Measurements from ENCODE around the gene ANXA2R.
A peak's percentile ranks its signal among the peaks of the same experiment; 100 is the strongest.
"Not testable (repeated sequence)": the region's sequence is repeated elsewhere in the genome, so short reads cannot be mapped to it uniquely, and the experiment has no call there.

Gene ANXA2R

DNA sequence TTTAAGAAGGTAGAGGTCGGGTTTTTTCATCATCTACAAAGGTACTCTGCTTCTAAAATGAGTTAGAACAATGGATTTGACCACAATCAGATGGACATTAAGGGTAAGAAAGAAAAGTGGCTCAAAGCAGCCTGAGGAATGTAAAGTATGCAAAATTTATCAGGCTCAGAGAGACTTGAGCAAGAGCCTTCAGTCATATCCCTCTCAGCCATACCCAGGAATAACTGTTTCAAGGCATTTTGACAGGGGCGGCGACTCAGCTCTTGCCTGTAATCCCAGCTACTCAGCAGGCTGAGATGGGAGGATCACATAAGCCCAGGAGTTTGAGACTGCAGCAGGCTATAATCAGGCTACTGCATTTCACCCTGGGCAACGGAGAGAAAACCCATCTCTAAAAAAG lies 38.8 kb upstream of the ANXA2R start:
- H4K20me1 ChIP-seq (ENCODE audit: insufficient read depth, low read length) = no peaks in the 10 kb centered on the region
- peaks cover under 1% of the 10 kb centered on the region for H3K9me3 ChIP-seq (ENCODE audit: insufficient read depth, low read length, severe bottlenecking)
- no peaks in the 10 kb centered on the region for H3K27me3 ChIP-seq (ENCODE audit: insufficient read depth, low read length, poor library complexity)
- H3K79me2 ChIP-seq (ENCODE audit: insufficient read depth, low read length) = peaks cover 36% of the 10 kb centered on the region
- ATAC-seq (ENCODE audit: insufficient read depth, low read depth) (no peak), DNase-seq (no peak)
- H2AFZ ChIP-seq (ENCODE audit: low read depth, low read length) = no peak overlapping the region
- no peak overlapping the region for H3K4me3 ChIP-seq (ENCODE audit: low read depth in 1 of 2, low read length in 2 of 2)
- no peak overlapping the region for H3K27ac ChIP-seq (ENCODE audit: low read length)
- H3K4me1 ChIP-seq (ENCODE audit: insufficient read depth, low read length) = peaks cover 7% of the 10 kb centered on the region; the same call in 1 of the 2 replicates
- no peak overlapping the region for H3K4me2 ChIP-seq (ENCODE audit: insufficient read depth, low read length)
- H3K9ac ChIP-seq (ENCODE audit: low read depth, low read length) = no peak overlapping the region
- TF ChIP-seq, protein P1, sequence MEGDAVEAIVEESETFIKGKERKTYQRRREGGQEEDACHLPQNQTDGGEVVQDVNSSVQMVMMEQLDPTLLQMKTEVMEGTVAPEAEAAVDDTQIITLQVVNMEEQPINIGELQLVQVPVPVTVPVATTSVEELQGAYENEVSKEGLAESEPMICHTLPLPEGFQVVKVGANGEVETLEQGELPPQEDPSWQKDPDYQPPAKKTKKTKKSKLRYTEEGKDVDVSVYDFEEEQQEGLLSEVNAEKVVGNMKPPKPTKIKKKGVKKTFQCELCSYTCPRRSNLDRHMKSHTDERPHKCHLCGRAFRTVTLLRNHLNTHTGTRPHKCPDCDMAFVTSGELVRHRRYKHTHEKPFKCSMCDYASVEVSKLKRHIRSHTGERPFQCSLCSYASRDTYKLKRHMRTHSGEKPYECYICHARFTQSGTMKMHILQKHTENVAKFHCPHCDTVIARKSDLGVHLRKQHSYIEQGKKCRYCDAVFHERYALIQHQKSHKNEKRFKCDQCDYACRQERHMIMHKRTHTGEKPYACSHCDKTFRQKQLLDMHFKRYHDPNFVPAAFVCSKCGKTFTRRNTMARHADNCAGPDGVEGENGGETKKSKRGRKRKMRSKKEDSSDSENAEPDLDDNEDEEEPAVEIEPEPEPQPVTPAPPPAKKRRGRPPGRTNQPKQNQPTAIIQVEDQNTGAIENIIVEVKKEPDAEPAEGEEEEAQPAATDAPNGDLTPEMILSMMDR (IDR thresholded peaks at IDR 0.05; ENCODE audit: borderline replicate concordance, extremely low read depth, low read length, poor library complexity, severe bottlenecking) = no peak
- no peak for TF ChIP-seq EZH2 (IDR thresholded peaks at IDR 0.05; ENCODE audit: borderline replicate concordance, low read depth, low read length, severe bottlenecking)
- peaks cover 44% of the 10 kb centered on the region for H3K36me3 ChIP-seq (ENCODE audit: insufficient read depth, low read length)

DNA sequence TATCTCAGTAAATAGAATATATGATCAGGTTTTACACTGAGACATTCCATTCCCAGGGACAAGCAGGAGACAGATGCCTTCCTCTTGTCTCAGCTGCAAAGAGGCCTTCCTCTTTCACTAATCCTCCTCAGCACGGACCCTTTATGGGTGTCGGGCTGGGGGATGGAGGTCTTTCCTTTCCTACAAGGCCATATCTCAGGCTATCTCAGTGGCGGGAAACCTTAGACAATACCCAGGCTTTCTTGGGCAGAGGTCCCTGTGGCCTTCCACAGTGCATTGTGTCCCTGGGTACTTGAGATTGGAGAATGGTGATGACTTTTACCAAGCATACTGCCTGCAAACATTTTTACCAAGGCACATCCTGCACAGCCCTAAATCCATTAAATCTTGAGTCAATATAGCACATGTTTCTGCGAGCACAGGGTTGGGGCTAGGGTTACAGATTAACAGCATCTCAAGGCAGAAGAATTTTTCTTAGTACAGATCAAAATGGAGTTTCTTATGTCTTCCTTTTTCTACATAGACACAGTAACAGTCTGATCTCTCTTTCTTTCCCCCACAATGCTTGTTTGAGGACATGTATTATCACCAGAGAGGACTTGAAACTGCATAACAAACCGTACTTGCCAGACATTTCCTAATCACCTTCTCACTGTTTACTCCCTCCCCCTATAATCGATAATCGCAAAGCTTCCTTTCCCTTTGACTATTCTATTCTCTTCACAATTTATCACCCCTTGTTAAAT lies 37.5 kb upstream of the ANXA2R start:
- not testable (repeated sequence) for H3K9me3 ChIP-seq (ENCODE audit: insufficient read depth, low read length, severe bottlenecking); H3K27me3 ChIP-seq (ENCODE audit: insufficient read depth, low read length, poor library complexity); DNase-seq; H3K27ac ChIP-seq (ENCODE audit: low read length); H3K4me2 ChIP-seq (ENCODE audit: insufficient read depth, low read length); ATAC-seq (ENCODE audit: insufficient read depth, low read depth); H3K9ac ChIP-seq (ENCODE audit: low read depth, low read length); H4K20me1 ChIP-seq (ENCODE audit: insufficient read depth, low read length); H2AFZ ChIP-seq (ENCODE audit: low read depth, low read length); H3K4me3 ChIP-seq (ENCODE audit: low read depth in 1 of 2, low read length in 2 of 2)
- Histone ChIP-seq H3K4me1 (ENCODE audit: insufficient read depth, low read length) (peaks cover 19% of the 10 kb centered on the region), H3K79me2 (ENCODE audit: insufficient read depth, low read length) (peaks cover 49% of the 10 kb centered on the region), H3K36me3 (ENCODE audit: insufficient read depth, low read length) (peaks cover 44% of the 10 kb centered on the region)

DNA sequence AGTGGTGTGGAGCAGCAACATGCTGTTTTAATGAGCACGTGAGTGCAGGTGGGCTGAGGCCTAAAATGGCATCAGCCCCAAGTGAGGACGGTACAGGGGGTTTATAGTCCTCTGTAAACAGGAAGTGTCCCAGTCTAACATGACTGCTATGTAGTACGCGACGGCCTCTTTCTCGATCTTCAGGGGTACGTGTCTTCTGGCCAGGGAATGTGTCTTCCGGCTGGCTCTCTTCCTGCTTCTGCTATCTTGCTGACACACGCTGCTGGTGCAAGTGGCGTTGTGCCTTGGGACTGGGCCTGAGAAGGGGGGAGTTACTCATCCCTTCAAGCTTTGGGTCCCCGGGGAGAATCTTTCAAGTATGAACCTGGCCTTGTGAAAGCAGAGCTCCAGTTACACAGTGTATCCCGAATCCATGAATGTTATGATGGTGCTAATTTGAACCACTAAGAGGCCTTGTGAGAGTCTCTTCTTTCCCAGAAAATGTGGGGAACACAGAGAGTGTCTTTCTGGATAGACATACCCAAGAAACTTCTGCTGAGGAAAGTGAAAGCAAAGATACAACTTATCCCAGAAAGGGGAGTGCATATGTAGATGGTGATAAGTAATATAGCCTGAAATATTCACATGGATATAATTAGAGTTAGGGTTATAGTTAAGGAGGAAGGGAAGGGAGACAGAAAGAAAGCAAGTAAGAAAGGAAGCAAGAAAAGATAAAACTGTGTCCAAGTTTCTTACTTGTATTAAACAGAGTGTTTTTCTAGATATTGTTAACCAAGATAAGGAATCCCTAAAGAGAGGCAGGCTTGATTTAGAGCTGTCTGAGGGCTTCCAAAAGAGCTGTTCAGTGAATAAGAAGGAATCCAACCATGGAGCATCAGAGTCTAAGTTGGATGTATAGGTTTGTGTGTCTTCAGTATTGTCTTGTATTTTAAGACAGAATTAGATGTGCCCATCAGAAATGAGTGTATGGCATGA lies 35.5 kb upstream of the ANXA2R start:
- no peak overlapping the region for H2AFZ ChIP-seq (ENCODE audit: low read depth, low read length)
- no peaks in the 10 kb centered on the region for H4K20me1 ChIP-seq (ENCODE audit: insufficient read depth, low read length)
- H3K9ac ChIP-seq (ENCODE audit: low read depth, low read length) = no peak overlapping the region
- DNase-seq (no peak), ATAC-seq (ENCODE audit: insufficient read depth, low read depth) (0 out of 3 replicates have a peak, but pooled peaks have one; percentile 15)
- H3K36me3 ChIP-seq (ENCODE audit: insufficient read depth, low read length) = peaks cover 46% of the 10 kb centered on the region
- no peaks in the 10 kb centered on the region for H3K9me3 ChIP-seq (ENCODE audit: insufficient read depth, low read length, severe bottlenecking)
- H3K4me2 ChIP-seq (ENCODE audit: insufficient read depth, low read length) = no peak overlapping the region
- H3K4me3 ChIP-seq (ENCODE audit: low read depth in 1 of 2, low read length in 2 of 2) = no peak overlapping the region
- no peaks in the 10 kb centered on the region for H3K27me3 ChIP-seq (ENCODE audit: insufficient read depth, low read length, poor library complexity)
- TF ChIP-seq, protein P1 (IDR thresholded peaks at IDR 0.05; ENCODE audit: borderline replicate concordance, extremely low read depth, low read length, poor library complexity, severe bottlenecking) = no peak
- peaks cover 31% of the 10 kb centered on the region for H3K4me1 ChIP-seq (ENCODE audit: insufficient read depth, low read length)
- peaks cover 68% of the 10 kb centered on the region for H3K79me2 ChIP-seq (ENCODE audit: insufficient read depth, low read length)
- no peak overlapping the region for H3K27ac ChIP-seq (ENCODE audit: low read length)

DNA sequence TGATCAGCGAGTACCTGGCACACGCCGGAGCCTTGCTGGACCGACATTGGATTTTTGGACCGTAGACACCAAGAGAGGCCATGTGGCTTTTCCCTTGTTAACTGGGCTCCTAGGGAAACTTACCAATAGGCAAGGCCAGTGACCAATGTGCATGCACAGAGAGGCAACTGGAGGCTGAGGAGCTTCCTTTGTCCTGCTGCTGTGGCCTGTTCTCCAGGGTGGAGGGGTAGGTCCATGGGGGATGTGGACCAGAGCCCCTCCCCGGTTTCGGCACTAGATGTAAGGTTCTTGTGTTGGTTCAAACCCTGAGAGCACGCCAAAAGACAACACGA lies 34.8 kb upstream of the ANXA2R start:
- peaks cover 75% of the 10 kb centered on the region for H3K79me2 ChIP-seq (ENCODE audit: insufficient read depth, low read length)
- H3K27ac ChIP-seq (ENCODE audit: low read length) = no peak overlapping the region
- peaks cover 48% of the 10 kb centered on the region for H3K36me3 ChIP-seq (ENCODE audit: insufficient read depth, low read length)
- ATAC-seq (ENCODE audit: insufficient read depth, low read depth) (no peak), DNase-seq (no peak)
- no peaks in the 10 kb centered on the region for H4K20me1 ChIP-seq (ENCODE audit: insufficient read depth, low read length)
- no peaks in the 10 kb centered on the region for H3K9me3 ChIP-seq (ENCODE audit: insufficient read depth, low read length, severe bottlenecking)
- H3K4me2 ChIP-seq (ENCODE audit: insufficient read depth, low read length) = no peak overlapping the region
- H3K4me3 ChIP-seq (ENCODE audit: low read depth in 1 of 2, low read length in 2 of 2) = no peak overlapping the region
- H3K9ac ChIP-seq (ENCODE audit: low read depth, low read length) = no peak overlapping the region
- no peaks in the 10 kb centered on the region for H3K27me3 ChIP-seq (ENCODE audit: insufficient read depth, low read length, poor library complexity)
- peaks cover 36% of the 10 kb centered on the region for H3K4me1 ChIP-seq (ENCODE audit: insufficient read depth, low read length)
- no peak overlapping the region for H2AFZ ChIP-seq (ENCODE audit: low read depth, low read length)
- TF ChIP-seq, protein P1 (IDR thresholded peaks at IDR 0.05; ENCODE audit: borderline replicate concordance, extremely low read depth, low read length, poor library complexity, severe bottlenecking) = no peak
- no peak for TF ChIP-seq EZH2 (IDR thresholded peaks at IDR 0.05; ENCODE audit: borderline replicate concordance, low read depth, low read length, severe bottlenecking)
